Measurements from ENCODE around the gene EPAS1. TPM values are rescaled to one million over a fixed set of nuclear protein-coding genes. Genes with fewer than 3 reads are reported as not detected.

The EPAS1 gene
- polyA plus RNA-seq, 2 donors = 24.7 to 47.4 TPM

DNA sequence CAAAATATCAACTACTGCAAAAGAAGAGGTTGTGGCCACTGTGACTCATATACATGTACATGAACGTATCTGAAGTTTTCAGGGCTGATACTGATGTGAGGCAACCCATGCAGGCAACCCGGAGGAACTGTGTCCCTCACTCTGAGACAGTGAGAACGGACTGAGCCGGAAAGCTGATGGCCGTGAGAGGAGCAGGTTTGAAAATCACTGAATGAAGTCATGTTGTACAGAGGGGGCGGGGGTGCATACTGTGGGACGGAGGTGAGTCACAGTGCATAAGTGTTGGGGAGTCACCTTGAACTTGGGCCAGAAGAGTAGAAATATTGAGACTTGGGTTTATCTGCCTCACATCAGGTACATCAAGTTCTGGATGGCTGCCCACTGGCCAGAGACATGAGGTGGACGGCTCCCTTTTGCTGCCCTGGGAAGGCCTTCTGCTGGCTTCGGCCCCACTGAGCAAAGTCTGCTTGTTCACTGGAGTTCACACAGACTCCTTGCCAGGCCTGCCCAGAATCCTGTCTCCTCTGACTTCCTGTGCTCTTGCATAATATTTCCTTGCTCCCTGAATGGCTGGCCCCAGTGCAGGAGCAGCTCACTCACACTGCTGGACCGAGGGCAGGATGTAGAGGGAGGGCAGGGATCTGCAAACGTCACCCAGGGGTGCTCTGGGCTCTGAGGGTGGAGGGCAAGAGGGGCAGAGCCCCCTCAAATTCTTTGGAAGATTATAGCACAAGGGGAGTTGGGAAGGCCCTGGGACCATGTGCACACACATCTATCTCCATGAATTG lies 18.1 kb downstream of the EPAS1 start:
- Histone ChIP-seq H3K27me3 (ENCODE audit: control insufficient read depth in 1 of 2, insufficient read depth in 2 of 2, low read length in 2 of 2) (no peaks in the 10 kb centered on the region), H3K9me3 (ENCODE audit: control insufficient read depth in 2 of 2, insufficient read depth in 1 of 2, low read depth in 1 of 2, low read length in 1 of 2) (no peaks in the 10 kb centered on the region), H3K4me1 (ENCODE audit: control insufficient read depth in 2 of 2, insufficient read depth in 2 of 2, low read length in 1 of 2) (peaks cover 2 to 16% of the 10 kb centered on the region in 2 donors), H3K27ac (ENCODE audit: low read depth in 2 of 2, low read length in 1 of 2) (peak overlapping the region; percentile 89 to 96), H3K4me3 (ENCODE audit: low read depth in 1 of 2, low read length in 2 of 2) (no peak overlapping the region), H3K36me3 (ENCODE audit: control insufficient read depth in 2 of 2, insufficient read depth in 2 of 2, low read length in 1 of 2) (no peaks in the 10 kb centered on the region)
- 21 to 22% methylated on average over 11 of the region's 11 CpGs for WGBS, 2 donors

DNA sequence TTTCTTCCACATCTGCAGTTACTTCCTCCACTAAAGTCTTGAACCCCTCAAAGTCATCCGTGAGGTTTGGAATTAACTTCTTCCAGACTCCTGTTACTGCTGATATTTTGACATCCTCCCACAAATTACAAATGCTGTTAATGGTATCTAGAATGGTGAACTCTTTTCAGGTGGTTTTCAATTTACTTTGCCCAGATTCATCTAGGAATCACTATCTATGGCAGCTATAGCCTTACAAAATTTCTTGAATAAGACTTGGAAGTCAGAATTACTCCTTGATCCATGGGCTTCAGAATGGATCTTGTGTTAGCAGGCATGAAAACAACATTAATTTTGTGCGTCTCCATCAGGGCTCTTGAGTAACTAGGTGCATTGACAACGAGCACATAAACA lies 19.9 kb downstream of the EPAS1 start:
- Histone ChIP-seq H3K9me3 (ENCODE audit: control insufficient read depth in 2 of 2, insufficient read depth in 1 of 2, low read depth in 1 of 2, low read length in 1 of 2) (no peaks in the 10 kb centered on the region), H3K36me3 (ENCODE audit: control insufficient read depth in 2 of 2, insufficient read depth in 2 of 2, low read length in 1 of 2) (no peaks in the 10 kb centered on the region), H3K27ac (ENCODE audit: low read depth in 2 of 2, low read length in 1 of 2) (no peak overlapping the region), H3K27me3 (ENCODE audit: control insufficient read depth in 1 of 2, insufficient read depth in 2 of 2, low read length in 2 of 2) (no peaks in the 10 kb centered on the region), H3K4me1 (ENCODE audit: control insufficient read depth in 2 of 2, insufficient read depth in 2 of 2, low read length in 1 of 2) (peaks cover 2 to 16% of the 10 kb centered on the region in 2 donors), H3K4me3 (ENCODE audit: low read depth in 1 of 2, low read length in 2 of 2) (no peak overlapping the region)
- WGBS, 2 donors = 89 to 91% methylated on average over 3 of the region's 3 CpGs

DNA sequence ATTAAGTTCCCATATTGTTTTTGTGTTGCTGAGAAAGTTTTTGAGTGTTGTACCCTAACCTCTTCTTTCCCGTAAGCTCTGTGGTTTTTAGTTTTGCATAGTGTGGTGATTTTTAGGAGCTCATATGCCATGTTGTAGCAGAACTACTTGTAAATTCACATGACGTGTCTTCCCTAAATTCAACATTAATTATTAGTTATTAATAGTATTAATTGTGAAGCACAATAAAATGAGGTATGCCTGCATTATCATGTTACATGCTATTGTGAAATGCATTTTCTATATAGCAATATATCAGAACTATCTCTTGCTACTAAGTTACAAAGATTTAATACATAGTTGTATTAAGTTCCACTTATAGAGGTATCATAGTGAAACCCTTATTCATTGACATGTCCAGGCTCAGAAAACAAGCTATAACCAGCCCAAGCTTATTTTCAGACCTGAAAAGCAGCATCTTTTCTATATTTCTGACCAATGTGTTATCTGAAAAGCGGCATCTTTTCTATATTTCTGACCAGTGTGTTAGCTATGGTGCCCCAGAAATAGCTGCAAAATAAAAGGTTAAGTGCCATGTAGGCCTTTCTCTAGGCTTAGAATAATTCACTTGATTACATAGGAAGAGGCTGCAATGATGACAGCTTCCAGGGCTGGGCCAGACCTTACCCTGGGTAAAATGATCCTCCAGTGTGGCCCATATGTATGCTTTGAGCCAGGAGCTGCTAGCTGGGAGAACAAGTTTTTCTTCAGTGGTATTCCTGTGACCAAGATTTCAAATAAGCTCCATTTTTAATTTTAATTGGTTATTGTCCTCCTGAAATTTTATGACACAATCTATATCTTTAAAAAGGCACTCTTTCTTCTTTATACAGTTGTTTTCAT lies 21.6 kb downstream of the EPAS1 start:
- Histone ChIP-seq H3K27me3 (ENCODE audit: control insufficient read depth in 1 of 2, insufficient read depth in 2 of 2, low read length in 2 of 2) (no peaks in the 10 kb centered on the region), H3K4me3 (ENCODE audit: low read depth in 1 of 2, low read length in 2 of 2) (no peak overlapping the region), H3K27ac (ENCODE audit: low read depth in 2 of 2, low read length in 1 of 2) (peak overlapping the region in 1 of 2 donors; percentile 1), H3K9me3 (ENCODE audit: control insufficient read depth in 2 of 2, insufficient read depth in 1 of 2, low read depth in 1 of 2, low read length in 1 of 2) (no peaks in the 10 kb centered on the region), H3K4me1 (ENCODE audit: control insufficient read depth in 2 of 2, insufficient read depth in 2 of 2, low read length in 1 of 2) (peaks cover 2 to 16% of the 10 kb centered on the region in 2 donors), H3K36me3 (ENCODE audit: control insufficient read depth in 2 of 2, insufficient read depth in 2 of 2, low read length in 1 of 2) (no peaks in the 10 kb centered on the region)
- WGBS, 2 donors = 79 to 82% methylated on average over 3 of the region's 3 CpGs

DNA sequence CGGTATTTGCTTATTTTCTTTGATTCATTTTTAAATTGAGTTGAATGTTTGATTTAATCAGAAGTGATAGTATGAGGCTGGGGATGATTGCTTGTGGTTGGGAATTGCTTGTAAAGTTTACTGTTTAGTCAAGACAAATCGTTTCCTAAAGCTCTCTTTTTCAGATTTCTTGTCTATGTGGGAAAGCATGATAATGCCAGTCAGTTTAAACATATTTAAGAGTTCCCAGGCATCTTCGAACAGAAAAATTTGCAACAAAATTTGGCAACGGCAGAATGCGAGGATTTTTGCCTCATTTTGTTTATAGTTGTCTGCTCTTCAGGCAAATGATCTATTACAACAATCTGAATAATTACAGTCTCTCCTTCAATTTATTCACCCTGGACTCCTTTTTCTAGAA lies 22.5 kb downstream of the EPAS1 start:
- Histone ChIP-seq H3K4me3 (ENCODE audit: low read depth in 1 of 2, low read length in 2 of 2) (no peak overlapping the region), H3K36me3 (ENCODE audit: control insufficient read depth in 2 of 2, insufficient read depth in 2 of 2, low read length in 1 of 2) (no peaks in the 10 kb centered on the region), H3K9me3 (ENCODE audit: control insufficient read depth in 2 of 2, insufficient read depth in 1 of 2, low read depth in 1 of 2, low read length in 1 of 2) (no peaks in the 10 kb centered on the region), H3K27ac (ENCODE audit: low read depth in 2 of 2, low read length in 1 of 2) (no peak overlapping the region), H3K27me3 (ENCODE audit: control insufficient read depth in 1 of 2, insufficient read depth in 2 of 2, low read length in 2 of 2) (no peaks in the 10 kb centered on the region), H3K4me1 (ENCODE audit: control insufficient read depth in 2 of 2, insufficient read depth in 2 of 2, low read length in 1 of 2) (peaks cover 2 to 9% of the 10 kb centered on the region in 2 donors)
- WGBS, 2 donors = 57 to 69% methylated on average over 5 of the region's 5 CpGs

DNA sequence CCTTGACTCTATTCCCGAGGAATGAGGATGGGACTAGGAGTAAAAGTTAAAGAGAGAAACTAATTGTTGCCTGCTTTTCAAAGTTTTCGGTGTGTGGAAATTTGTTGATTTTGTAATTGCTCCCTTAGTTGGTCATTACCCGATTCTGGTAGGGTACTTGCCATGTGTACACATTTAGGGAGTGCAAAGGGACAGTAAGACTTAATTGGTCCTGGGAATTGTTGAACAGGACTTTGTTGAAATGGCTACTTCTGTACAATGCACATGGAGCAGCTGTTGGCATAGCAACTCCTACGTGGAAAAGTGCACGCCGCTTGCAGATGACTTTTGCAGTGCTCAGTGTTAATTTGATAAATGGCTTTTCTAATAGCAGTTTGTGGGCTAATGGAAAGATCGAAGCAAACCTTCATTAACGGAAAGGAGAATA lies 22.9 kb downstream of the EPAS1 start:
- WGBS, 2 donors = 54 to 66% methylated on average over 8 of the region's 8 CpGs
- Histone ChIP-seq H3K27ac (ENCODE audit: low read depth in 2 of 2, low read length in 1 of 2) (no peak overlapping the region), H3K27me3 (ENCODE audit: control insufficient read depth in 1 of 2, insufficient read depth in 2 of 2, low read length in 2 of 2) (no peaks in the 10 kb centered on the region), H3K4me1 (ENCODE audit: control insufficient read depth in 2 of 2, insufficient read depth in 2 of 2, low read length in 1 of 2) (peaks cover 2 to 4% of the 10 kb centered on the region in 2 donors), H3K9me3 (ENCODE audit: control insufficient read depth in 2 of 2, insufficient read depth in 1 of 2, low read depth in 1 of 2, low read length in 1 of 2) (no peaks in the 10 kb centered on the region), H3K4me3 (ENCODE audit: low read depth in 1 of 2, low read length in 2 of 2) (no peak overlapping the region), H3K36me3 (ENCODE audit: control insufficient read depth in 2 of 2, insufficient read depth in 2 of 2, low read length in 1 of 2) (no peaks in the 10 kb centered on the region)

DNA sequence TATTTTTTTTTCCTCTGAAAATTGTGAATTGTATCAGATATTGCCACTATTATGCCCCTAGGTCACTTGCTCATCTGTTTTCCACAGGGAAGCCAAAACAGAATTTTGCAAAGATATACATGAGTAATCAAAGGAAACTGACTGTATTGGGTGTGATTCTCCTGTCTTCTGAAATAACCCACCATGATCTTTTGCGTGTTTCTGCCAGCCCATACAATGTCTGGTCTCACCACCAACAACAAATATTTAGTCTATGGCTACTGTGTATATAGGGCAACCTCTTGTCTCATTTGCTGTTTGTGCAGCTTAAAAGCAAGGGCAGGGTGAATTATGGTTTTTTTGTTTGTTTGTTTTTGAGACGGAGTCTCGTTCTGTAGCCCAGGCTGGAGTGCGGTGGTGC lies 26.5 kb downstream of the EPAS1 start:
- Histone ChIP-seq H3K4me3 (ENCODE audit: low read depth in 1 of 2, low read length in 2 of 2) (no peak overlapping the region), H3K27ac (ENCODE audit: low read depth in 2 of 2, low read length in 1 of 2) (no peak overlapping the region), H3K36me3 (ENCODE audit: control insufficient read depth in 2 of 2, insufficient read depth in 2 of 2, low read length in 1 of 2) (no peaks in the 10 kb centered on the region), H3K9me3 (ENCODE audit: control insufficient read depth in 2 of 2, insufficient read depth in 1 of 2, low read depth in 1 of 2, low read length in 1 of 2) (no peaks in the 10 kb centered on the region), H3K4me1 (ENCODE audit: control insufficient read depth in 2 of 2, insufficient read depth in 2 of 2, low read length in 1 of 2) (peaks cover 0 to 7% of the 10 kb centered on the region in 2 donors), H3K27me3 (ENCODE audit: control insufficient read depth in 1 of 2, insufficient read depth in 2 of 2, low read length in 2 of 2) (no peaks in the 10 kb centered on the region)
- WGBS, 2 donors = 75 to 82% methylated on average over 4 of the region's 4 CpGs

DNA sequence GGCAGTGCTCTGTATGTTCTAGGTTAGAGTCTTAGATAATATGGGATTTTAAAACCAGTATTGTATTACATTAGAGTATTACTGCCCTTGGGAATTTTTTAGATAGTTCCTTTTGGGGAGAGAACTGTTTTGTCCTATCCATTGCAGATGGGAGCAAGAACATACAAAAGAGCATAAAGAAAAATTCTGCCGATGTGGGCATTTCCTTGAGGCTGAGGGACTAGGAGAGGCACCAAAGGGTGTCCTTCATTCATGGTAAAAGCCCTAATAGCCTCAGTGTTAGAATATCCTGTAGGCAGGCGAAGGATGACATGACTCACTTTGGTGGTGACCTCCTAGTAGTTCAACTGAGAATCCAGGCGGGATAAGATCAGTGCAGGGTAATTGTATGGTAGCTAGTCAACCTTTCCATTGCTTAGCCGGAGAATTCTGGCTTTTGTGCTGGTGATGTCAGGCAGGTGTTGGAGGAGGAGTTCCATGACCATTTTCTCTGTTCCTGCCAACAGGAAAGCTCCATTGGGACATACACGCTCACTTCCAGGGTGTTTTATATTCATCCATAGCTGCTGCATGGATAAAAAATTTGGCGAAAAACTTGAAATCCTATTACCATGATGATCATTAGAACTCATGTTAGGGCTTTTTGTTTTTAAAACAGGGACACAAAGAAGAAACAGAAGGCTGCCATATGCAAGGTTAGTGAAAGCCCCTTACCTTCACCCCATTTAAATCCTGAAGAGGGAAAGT lies 28.1 kb downstream of the EPAS1 start:
- H3K9me3 ChIP-seq (ENCODE audit: control insufficient read depth in 2 of 2, insufficient read depth in 1 of 2, low read depth in 1 of 2, low read length in 1 of 2) = no peaks in the 10 kb centered on the region
- 84 to 88% methylated on average over 6 of the region's 6 CpGs for WGBS, 2 donors
- no peak overlapping the region for H3K4me3 ChIP-seq (ENCODE audit: low read depth in 1 of 2, low read length in 2 of 2)
- H3K36me3 ChIP-seq (ENCODE audit: control insufficient read depth in 2 of 2, insufficient read depth in 2 of 2, low read length in 1 of 2) = no peaks in the 10 kb centered on the region
- H3K27ac ChIP-seq (ENCODE audit: low read depth in 2 of 2, low read length in 1 of 2) = no peak overlapping the region
- no peaks in the 10 kb centered on the region for H3K27me3 ChIP-seq (ENCODE audit: control insufficient read depth in 1 of 2, insufficient read depth in 2 of 2, low read length in 2 of 2)
- peaks cover 3 to 11% of the 10 kb centered on the region in 2 donors for H3K4me1 ChIP-seq (ENCODE audit: control insufficient read depth in 2 of 2, insufficient read depth in 2 of 2, low read length in 1 of 2)

DNA sequence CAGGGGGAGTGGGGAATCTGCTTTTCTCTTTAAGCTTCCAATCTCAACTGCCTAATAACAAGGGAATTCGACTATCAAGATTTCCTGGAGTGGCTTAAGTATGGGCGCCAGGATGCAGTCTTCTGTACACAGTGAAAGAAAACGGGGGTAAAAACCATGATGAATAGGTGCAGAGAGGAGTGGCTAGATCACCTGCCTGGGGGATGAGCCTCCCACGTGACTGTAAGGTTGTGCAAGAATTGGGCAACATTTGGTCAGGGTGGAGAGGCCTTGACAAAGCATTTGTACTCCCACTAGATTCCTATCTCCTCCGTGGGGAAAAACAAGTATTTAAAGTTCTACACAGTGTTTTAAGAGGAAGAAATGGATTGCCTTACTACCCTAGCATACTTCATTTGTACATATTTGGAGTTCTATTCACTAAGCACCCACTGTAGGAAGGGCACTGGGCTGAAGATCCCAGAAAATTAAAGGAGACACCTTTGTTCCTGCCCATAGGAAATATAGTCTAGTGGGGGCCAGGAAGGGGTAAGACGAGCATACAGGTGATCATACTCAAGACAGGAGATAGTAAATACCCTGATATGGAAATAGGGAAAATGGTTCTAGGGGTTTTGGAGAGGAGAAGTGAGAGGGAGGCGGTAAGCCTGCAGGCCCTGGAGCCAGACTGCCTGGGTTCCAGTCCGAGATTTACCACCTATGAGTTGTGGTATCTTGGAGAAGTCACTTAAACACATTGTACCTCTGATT lies 29.2 kb downstream of the EPAS1 start:
- Histone ChIP-seq H3K27me3 (ENCODE audit: control insufficient read depth in 1 of 2, insufficient read depth in 2 of 2, low read length in 2 of 2) (no peaks in the 10 kb centered on the region), H3K9me3 (ENCODE audit: control insufficient read depth in 2 of 2, insufficient read depth in 1 of 2, low read depth in 1 of 2, low read length in 1 of 2) (no peaks in the 10 kb centered on the region), H3K4me1 (ENCODE audit: control insufficient read depth in 2 of 2, insufficient read depth in 2 of 2, low read length in 1 of 2) (peaks cover 5 to 16% of the 10 kb centered on the region in 2 donors), H3K4me3 (ENCODE audit: low read depth in 1 of 2, low read length in 2 of 2) (no peak overlapping the region), H3K27ac (ENCODE audit: low read depth in 2 of 2, low read length in 1 of 2) (peak overlapping the region; percentile 1 to 22), H3K36me3 (ENCODE audit: control insufficient read depth in 2 of 2, insufficient read depth in 2 of 2, low read length in 1 of 2) (no peaks in the 10 kb centered on the region)
- WGBS, 2 donors = 64 to 66% methylated on average over 8 of the region's 8 CpGs

DNA sequence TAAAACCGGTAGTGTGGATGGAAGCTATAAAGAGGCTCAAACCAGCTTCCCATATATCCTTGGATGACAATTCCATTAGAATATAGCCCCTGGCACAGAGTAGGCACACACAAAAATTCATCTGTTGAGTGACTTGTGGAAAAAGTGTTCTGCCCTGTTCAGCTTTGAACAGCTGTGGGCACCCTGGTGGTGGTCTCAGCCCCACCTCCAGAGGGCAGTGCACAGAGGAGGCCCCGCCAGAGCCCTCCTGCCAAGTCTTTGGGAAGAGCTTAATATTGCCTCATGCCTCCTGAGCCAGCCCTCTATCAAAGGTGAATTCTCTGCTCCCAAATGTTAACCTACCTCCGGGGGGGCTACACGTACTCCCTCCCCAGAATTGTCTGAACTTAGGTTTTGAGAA lies 30.4 kb downstream of the EPAS1 start:
- H3K4me1 ChIP-seq (ENCODE audit: control insufficient read depth in 2 of 2, insufficient read depth in 2 of 2, low read length in 1 of 2) = peaks cover 5 to 21% of the 10 kb centered on the region in 2 donors
- WGBS, 2 donors = 94 to 98% methylated on average over 4 of the region's 4 CpGs
- H3K27ac ChIP-seq (ENCODE audit: low read depth in 2 of 2, low read length in 1 of 2) = no peak overlapping the region
- no peaks in the 10 kb centered on the region for H3K27me3 ChIP-seq (ENCODE audit: control insufficient read depth in 1 of 2, insufficient read depth in 2 of 2, low read length in 2 of 2)
- no peak overlapping the region for H3K4me3 ChIP-seq (ENCODE audit: low read depth in 1 of 2, low read length in 2 of 2)
- no peaks in the 10 kb centered on the region for H3K9me3 ChIP-seq (ENCODE audit: control insufficient read depth in 2 of 2, insufficient read depth in 1 of 2, low read depth in 1 of 2, low read length in 1 of 2)
- H3K36me3 ChIP-seq (ENCODE audit: control insufficient read depth in 2 of 2, insufficient read depth in 2 of 2, low read length in 1 of 2) = no peaks in the 10 kb centered on the region

Data from esophagus (tissue), 2 donors.